ENCODE results near the gene TUT7.

- TF ChIP-seq CTCF (conservative IDR thresholded peaks at IDR 0.05; ENCODE audit: low read length), result no peak
- no peak for TF ChIP-seq EZH2phosphoT487 (IDR thresholded peaks at IDR 0.05; ENCODE audit: borderline replicate concordance, low read depth, low read length)
Observed at GRCh38 chr9:86322973-86323644, 31.1 kb downstream of the TUT7 start.
